ENCODE measurements around the gene PAX5. TPM values are rescaled to one million over a fixed set of nuclear protein-coding genes. Genes with fewer than 3 reads are reported as not detected.

The PAX5 gene
- total RNA-seq, 1 experiment from 2014 or later: 6.6 TPM

DNA sequence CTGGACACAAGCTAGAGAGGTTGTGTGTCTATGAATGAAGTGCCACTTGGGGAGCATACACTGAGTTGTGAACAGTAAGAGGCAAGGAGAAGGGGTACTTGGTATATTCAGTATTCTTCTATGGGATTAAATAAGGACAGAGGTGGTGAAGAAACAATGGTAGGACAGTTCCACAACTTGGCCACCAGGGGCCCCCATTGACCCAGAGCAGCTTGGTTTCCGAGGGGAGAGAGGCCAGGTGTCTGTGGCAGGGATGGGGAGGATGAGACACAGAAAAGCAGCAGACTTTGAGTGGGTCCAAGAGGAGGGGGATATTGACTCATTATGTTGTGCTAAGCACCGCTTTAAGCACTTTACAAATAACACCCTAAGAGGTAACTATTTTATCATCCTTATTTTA, 240.8 kb downstream of the PAX5 start:
- ChIA-PET CTCF (interaction anchor here (0.6 to 1.8 kb wide), 8 partner anchors 9 to 198 kb away, joined by 3 to 10 read pairs (median 4); no protein-coding TSS in a partner anchor), POLR2A (no interaction called here)
- Mint-ChIP-seq H3K27ac (no peak overlapping the region), H3K9me3 (peaks cover 12% of the 10 kb centered on the region), H3K4me1 (peaks cover 4% of the 10 kb centered on the region), H3K36me3 (peaks cover 4% of the 10 kb centered on the region), H3K4me3 (no peak overlapping the region), H3K27me3 (ENCODE audit: low read depth) (no peaks in the 10 kb centered on the region; the same call in 1 of the 2 replicates)
- TF ChIP-seq ETV6 (CRISPR knock-in tag; IDR thresholded peaks at IDR 0.05) (no peak), HMGA2 (CRISPR knock-in tag; IDR thresholded peaks at IDR 0.05) (no peak), ZNF219 (CRISPR knock-in tag; IDR thresholded peaks at IDR 0.05; ENCODE audit: borderline replicate concordance) (no peak)
- TF ChIP-seq, protein P1, sequence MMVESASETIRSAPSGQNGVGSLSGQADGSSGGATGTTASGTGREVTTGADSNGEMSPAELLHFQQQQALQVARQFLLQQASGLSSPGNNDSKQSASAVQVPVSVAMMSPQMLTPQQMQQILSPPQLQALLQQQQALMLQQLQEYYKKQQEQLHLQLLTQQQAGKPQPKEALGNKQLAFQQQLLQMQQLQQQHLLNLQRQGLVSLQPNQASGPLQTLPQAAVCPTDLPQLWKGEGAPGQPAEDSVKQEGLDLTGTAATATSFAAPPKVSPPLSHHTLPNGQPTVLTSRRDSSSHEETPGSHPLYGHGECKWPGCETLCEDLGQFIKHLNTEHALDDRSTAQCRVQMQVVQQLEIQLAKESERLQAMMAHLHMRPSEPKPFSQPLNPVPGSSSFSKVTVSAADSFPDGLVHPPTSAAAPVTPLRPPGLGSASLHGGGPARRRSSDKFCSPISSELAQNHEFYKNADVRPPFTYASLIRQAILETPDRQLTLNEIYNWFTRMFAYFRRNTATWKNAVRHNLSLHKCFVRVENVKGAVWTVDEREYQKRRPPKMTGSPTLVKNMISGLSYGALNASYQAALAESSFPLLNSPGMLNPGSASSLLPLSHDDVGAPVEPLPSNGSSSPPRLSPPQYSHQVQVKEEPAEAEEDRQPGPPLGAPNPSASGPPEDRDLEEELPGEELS (CRISPR knock-in tag; IDR thresholded peaks at IDR 0.05): no peak
- TF ChIP-seq, protein P2, sequence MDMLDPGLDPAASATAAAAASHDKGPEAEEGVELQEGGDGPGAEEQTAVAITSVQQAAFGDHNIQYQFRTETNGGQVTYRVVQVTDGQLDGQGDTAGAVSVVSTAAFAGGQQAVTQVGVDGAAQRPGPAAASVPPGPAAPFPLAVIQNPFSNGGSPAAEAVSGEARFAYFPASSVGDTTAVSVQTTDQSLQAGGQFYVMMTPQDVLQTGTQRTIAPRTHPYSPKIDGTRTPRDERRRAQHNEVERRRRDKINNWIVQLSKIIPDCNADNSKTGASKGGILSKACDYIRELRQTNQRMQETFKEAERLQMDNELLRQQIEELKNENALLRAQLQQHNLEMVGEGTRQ (CRISPR knock-in tag; IDR thresholded peaks at IDR 0.05): no peak
- TF ChIP-seq, protein P3, sequence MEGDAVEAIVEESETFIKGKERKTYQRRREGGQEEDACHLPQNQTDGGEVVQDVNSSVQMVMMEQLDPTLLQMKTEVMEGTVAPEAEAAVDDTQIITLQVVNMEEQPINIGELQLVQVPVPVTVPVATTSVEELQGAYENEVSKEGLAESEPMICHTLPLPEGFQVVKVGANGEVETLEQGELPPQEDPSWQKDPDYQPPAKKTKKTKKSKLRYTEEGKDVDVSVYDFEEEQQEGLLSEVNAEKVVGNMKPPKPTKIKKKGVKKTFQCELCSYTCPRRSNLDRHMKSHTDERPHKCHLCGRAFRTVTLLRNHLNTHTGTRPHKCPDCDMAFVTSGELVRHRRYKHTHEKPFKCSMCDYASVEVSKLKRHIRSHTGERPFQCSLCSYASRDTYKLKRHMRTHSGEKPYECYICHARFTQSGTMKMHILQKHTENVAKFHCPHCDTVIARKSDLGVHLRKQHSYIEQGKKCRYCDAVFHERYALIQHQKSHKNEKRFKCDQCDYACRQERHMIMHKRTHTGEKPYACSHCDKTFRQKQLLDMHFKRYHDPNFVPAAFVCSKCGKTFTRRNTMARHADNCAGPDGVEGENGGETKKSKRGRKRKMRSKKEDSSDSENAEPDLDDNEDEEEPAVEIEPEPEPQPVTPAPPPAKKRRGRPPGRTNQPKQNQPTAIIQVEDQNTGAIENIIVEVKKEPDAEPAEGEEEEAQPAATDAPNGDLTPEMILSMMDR (IDR thresholded peaks at IDR 0.05): peak; percentile 64
- DNase-seq (ENCODE audit: low spot score): peak; percentile 63
- peak; percentile 58 for ATAC-seq

DNA sequence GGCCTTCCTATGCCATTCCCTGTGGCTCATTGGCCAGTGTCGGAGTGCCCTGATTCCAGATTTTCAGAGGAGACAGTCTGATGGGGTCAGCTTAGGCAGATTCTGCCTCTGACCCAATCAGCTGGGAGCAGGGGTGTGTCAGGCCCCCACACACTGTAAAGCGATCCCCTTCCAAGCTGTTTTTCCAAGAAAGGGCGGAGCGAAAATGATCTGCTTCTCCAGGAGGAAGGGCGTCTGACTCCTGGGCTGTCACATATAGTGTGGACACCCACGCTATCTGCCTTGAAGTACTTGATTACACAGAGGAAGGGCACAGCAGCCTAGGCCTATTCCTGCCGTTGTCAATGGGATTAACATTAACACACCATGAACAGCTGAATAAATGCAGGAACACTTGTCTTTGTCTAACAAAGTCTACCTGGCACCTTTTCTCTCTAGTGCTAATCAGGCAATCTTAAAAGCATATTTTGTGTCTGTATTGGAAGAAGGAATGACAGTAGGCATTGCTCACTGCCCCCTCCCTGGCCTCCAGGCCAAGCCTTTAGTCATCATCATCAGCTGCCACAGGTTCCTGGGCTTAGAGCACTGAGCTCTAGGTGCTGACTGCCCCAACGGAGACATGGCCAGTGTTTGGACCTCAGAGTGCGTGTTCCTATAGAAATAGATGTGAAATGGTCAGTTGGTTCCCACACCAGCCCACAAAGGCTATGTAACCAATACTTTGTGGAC, 242.7 kb downstream of the PAX5 start:
- Mint-ChIP-seq H3K4me1 (peaks cover 4% of the 10 kb centered on the region), H3K27ac (no peak overlapping the region), H3K4me3 (no peak overlapping the region), H3K36me3 (peaks cover 4% of the 10 kb centered on the region), H3K9me3 (peaks cover 12% of the 10 kb centered on the region), H3K27me3 (ENCODE audit: low read depth) (no peaks in the 10 kb centered on the region)
- POLR2A ChIA-PET: no interaction called here
- DNase-seq (ENCODE audit: low spot score) (no peak), ATAC-seq (peak; percentile 65)
- CTCF ChIA-PET: interaction anchor here (1.0 to 3.2 kb wide), 11 partner anchors 12 to 181 kb away, joined by 3 to 19 read pairs (median 3); no protein-coding TSS in a partner anchor
- TF ChIP-seq, protein P4, sequence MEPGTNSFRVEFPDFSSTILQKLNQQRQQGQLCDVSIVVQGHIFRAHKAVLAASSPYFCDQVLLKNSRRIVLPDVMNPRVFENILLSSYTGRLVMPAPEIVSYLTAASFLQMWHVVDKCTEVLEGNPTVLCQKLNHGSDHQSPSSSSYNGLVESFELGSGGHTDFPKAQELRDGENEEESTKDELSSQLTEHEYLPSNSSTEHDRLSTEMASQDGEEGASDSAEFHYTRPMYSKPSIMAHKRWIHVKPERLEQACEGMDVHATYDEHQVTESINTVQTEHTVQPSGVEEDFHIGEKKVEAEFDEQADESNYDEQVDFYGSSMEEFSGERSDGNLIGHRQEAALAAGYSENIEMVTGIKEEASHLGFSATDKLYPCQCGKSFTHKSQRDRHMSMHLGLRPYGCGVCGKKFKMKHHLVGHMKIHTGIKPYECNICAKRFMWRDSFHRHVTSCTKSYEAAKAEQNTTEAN (CRISPR knock-in tag; IDR thresholded peaks at IDR 0.05): no peak
- TF ChIP-seq, protein P5, sequence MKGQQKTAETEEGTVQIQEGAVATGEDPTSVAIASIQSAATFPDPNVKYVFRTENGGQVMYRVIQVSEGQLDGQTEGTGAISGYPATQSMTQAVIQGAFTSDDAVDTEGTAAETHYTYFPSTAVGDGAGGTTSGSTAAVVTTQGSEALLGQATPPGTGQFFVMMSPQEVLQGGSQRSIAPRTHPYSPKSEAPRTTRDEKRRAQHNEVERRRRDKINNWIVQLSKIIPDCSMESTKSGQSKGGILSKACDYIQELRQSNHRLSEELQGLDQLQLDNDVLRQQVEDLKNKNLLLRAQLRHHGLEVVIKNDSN (CRISPR knock-in tag; IDR thresholded peaks at IDR 0.05): no peak
- TF ChIP-seq CREM (CRISPR knock-in tag; IDR thresholded peaks at IDR 0.05) (no peak), NR1H2 (CRISPR knock-in tag; IDR thresholded peaks at IDR 0.05) (no peak), ZNF416 (CRISPR knock-in tag; IDR thresholded peaks at IDR 0.05) (no peak), IRF2 (CRISPR knock-in tag; IDR thresholded peaks at IDR 0.05; ENCODE audit: borderline replicate concordance, low read depth) (no peak)
- TF ChIP-seq, protein P6, sequence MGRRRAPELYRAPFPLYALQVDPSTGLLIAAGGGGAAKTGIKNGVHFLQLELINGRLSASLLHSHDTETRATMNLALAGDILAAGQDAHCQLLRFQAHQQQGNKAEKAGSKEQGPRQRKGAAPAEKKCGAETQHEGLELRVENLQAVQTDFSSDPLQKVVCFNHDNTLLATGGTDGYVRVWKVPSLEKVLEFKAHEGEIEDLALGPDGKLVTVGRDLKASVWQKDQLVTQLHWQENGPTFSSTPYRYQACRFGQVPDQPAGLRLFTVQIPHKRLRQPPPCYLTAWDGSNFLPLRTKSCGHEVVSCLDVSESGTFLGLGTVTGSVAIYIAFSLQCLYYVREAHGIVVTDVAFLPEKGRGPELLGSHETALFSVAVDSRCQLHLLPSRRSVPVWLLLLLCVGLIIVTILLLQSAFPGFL (CRISPR knock-in tag; IDR thresholded peaks at IDR 0.05; ENCODE audit: borderline replicate concordance): no peak
- TF ChIP-seq, protein P7, sequence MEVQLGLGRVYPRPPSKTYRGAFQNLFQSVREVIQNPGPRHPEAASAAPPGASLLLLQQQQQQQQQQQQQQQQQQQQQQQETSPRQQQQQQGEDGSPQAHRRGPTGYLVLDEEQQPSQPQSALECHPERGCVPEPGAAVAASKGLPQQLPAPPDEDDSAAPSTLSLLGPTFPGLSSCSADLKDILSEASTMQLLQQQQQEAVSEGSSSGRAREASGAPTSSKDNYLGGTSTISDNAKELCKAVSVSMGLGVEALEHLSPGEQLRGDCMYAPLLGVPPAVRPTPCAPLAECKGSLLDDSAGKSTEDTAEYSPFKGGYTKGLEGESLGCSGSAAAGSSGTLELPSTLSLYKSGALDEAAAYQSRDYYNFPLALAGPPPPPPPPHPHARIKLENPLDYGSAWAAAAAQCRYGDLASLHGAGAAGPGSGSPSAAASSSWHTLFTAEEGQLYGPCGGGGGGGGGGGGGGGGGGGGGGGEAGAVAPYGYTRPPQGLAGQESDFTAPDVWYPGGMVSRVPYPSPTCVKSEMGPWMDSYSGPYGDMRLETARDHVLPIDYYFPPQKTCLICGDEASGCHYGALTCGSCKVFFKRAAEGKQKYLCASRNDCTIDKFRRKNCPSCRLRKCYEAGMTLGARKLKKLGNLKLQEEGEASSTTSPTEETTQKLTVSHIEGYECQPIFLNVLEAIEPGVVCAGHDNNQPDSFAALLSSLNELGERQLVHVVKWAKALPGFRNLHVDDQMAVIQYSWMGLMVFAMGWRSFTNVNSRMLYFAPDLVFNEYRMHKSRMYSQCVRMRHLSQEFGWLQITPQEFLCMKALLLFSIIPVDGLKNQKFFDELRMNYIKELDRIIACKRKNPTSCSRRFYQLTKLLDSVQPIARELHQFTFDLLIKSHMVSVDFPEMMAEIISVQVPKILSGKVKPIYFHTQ (CRISPR knock-in tag; IDR thresholded peaks at IDR 0.05): no peak
- TF ChIP-seq, protein P8, sequence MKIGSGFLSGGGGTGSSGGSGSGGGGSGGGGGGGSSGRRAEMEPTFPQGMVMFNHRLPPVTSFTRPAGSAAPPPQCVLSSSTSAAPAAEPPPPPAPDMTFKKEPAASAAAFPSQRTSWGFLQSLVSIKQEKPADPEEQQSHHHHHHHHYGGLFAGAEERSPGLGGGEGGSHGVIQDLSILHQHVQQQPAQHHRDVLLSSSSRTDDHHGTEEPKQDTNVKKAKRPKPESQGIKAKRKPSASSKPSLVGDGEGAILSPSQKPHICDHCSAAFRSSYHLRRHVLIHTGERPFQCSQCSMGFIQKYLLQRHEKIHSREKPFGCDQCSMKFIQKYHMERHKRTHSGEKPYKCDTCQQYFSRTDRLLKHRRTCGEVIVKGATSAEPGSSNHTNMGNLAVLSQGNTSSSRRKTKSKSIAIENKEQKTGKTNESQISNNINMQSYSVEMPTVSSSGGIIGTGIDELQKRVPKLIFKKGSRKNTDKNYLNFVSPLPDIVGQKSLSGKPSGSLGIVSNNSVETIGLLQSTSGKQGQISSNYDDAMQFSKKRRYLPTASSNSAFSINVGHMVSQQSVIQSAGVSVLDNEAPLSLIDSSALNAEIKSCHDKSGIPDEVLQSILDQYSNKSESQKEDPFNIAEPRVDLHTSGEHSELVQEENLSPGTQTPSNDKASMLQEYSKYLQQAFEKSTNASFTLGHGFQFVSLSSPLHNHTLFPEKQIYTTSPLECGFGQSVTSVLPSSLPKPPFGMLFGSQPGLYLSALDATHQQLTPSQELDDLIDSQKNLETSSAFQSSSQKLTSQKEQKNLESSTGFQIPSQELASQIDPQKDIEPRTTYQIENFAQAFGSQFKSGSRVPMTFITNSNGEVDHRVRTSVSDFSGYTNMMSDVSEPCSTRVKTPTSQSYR (CRISPR knock-in tag; IDR thresholded peaks at IDR 0.05): no peak
- TF ChIP-seq, protein P9, sequence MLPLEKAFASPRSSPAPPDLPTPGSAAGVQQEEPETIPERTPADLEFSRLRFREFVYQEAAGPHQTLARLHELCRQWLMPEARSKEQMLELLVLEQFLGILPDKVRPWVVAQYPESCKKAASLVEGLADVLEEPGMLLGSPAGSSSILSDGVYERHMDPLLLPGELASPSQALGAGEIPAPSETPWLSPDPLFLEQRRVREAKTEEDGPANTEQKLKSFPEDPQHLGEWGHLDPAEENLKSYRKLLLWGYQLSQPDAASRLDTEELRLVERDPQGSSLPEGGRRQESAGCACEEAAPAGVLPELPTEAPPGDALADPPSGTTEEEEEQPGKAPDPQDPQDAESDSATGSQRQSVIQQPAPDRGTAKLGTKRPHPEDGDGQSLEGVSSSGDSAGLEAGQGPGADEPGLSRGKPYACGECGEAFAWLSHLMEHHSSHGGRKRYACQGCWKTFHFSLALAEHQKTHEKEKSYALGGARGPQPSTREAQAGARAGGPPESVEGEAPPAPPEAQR (CRISPR knock-in tag; IDR thresholded peaks at IDR 0.05): no peak

Measured in WTC11 (cell line).